GM18499 (cell line): ENCODE data around the gene CABP4.
"Not testable (repeated sequence)": the region's sequence is repeated elsewhere in the genome, so short reads cannot be mapped to it uniquely, and the experiment has no call there.

Experiments
- ATAC-seq: cut with Tn5 transposase; IDR thresholded peaks from one replicate; pipeline ENCODE4 v1.9.1; 2021; ENCODE audit warnings: moderate number of reproducible peaks; ENCODE audit not compliant: insufficient read depth, unreplicated experiment

The CABP4 gene

DNA sequence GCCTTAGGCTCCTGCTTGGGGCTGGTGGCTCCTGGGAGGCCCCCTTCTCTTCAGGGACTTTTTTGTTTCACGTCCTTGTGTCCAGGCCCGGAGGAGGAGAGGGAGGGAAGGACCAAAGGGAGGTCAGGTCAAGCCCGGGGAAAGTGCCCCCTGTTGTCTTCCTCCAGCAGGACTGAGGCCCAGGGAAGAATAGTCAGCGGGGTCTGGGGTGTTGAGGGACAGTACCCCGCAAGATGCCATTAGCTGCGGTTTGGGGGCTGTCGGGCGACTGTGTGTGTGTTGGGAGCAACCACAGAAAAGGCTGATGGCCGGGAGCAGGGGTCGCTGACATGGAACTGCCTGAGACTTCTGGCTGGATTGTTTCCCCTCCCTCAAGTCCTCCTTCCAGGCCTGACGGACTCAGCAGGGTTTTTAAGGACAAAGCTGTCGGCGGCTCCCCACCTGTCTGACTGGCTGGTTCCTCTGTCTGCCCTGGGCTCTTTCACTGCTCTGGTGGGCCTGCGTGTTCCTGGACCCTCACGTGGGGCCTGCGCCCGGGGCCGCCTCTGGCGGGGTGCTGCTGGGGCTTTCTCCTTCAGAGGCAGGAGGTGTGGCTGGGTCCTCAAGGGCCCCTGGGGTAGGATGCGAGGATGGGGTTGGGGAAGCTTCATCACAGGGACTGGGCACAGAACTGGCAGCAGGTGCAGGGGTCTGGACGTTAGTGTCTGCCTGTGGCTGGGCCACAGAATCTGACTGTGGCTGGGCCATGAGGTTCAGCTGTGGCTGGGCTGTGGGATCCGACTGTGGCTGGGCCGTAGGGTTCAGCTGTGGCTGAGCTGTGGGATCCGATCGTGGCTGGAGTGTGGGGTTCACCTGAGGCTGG is 4.1 kb upstream of the CABP4 start:
- ATAC-seq, result no peak

DNA sequence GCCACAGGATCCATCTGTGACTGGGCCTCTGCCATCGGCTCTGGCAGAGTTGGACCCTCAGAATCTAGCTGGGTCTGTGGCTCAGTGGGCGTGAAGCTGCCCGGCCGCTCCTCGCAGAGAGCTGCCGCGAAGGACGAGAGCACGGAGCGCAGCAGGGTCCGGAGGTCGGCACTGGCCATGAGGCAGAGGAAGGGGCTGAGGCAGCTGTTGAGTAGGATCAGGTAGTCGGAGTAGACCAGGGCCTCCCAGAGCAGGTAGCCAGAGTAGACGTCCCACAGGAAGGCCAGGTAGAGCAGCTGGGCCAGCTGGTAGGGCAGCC is 3.5 kb upstream of the CABP4 start:
- no peak for ATAC-seq

DNA sequence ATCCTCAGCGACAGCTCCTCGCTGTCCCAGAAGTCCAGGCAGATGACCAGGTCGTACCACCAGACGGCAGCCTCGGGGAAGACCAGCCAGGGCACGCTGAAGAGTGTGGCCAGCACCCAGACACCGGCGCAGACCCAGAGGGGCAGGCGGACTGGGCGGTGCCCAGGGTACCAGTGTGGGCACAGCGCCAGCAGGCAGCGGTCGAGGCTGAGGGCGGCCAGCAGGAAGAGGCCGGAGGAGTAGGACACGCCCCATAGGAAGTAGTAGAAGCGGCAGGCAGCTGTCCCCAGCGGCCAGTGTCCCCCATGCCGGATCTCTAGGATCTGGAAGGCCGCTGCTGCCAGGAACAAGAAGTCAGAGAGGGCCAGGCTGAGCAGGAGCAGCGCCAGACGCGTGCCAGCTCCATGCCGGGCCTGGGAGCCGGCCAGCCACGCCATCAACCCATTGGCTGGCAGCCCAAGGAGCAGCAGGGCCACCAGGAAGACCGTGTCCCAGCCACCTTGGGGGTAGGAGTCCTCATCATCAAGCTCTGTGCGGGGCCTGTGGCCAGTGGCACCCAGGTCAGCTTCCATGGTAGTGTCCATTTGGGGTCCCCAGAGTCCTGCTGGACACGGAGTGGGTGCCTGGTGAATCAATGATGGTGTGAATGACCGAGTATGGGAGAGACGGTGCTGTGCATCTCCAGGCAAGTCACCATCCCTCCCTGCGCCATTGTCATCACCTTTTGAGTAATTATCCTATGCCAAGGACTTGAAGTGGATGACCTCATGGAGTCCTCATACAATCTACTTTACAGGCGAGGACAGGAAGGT is 2.8 kb upstream of the CABP4 start, which contains the start of gene GPR152:
Gene GPR152, minus strand, starts transcription at position 589 of the 812 bp plus-strand sequence. Its CDS starts 5 bp downstream, at position 584.
- no peak for ATAC-seq

DNA sequence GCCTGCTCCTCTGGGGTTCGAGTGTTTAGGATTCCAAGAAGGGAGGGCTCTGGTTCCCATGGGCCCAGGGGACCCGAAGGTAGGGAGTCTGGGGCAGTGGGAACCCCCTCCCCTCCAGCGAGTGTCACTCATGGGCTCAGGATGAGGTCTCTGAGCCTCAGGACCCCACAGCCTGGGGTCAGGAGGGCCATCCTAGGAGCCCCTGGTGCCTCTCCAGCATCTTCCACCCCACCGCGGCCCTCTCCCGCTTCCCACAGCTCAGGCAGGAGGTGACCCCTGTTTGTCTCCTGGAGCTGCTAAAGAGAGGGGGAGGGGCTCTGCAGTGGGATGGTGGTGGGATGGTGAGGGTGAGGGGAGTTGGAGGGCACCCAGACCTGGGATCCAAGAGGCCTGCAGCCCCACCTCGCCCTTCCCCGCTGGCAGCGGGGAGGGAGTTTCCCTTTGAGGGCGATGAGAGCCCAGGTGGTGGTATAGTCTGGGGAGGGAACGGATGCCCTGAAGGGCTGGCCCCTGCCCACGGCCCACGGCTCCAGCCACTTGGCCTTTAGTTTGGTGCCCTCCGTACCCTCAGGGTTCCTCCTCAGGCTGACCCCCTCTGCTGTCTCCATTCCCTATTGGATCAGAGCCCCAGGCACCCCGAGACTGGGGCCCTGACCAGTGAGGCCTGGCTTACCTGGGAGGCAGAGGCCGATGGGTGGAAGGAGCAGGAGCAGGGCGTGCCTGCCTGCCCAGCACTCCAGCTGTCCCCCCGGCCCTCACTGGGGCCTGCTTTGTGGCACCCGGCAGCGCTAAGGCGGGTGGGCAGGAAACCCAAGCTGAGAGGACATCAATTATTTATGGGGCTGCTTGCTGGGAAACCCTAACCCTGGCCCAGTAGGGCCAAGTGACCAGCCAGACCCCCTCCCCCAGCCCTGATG is 1.1 kb upstream of the CABP4 start:
- no peak for ATAC-seq

DNA sequence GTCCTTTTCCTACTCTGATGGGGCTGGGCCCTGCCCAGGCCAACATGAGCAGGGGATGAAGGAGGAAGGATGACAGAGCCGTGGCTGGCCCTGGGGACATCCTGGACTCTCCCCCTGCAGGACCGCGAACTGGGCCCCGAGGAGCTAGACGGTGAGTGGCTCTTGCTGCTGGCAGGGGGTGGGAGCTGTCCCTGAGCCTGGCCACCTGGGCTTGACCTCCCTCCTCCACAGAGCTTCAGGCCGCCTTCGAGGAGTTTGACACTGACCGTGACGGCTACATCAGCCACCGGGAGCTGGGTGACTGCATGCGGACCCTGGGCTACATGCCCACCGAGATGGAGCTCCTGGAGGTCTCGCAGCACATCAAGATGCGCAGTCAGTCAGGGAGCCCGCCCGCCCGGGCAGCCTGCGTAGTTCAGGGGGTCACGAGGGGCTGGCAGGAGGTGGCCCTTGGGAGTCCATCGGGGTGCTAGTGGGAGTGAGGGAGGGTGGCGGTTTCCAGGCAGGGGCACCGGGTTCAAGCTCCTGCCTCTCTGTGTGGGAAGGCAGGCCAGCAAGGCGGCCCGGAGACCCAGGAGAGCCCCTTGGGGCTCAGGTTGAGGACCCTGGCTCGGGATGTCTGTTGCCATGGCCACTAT is 1.0 kb downstream of the CABP4 start:
- ATAC-seq, result no peak

DNA sequence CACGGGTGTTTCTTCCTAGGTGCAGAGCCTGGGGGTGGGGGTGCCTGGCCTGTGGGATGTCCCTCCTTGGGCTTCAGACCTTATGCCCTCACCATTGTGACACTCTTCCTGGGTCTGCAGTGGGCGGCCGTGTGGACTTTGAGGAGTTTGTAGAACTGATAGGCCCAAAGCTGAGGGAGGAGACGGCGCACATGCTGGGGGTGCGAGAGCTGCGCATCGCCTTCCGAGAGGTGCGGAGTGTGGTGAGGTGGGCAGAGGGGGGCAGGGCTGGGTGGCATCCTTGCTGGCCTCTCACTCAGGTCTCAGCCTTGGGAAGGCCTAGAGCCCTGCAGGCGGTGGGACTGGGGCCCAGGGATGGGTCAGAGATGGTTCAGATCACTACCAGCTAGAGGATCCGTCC is 2.3 kb downstream of the CABP4 start:
- no peak for ATAC-seq

DNA sequence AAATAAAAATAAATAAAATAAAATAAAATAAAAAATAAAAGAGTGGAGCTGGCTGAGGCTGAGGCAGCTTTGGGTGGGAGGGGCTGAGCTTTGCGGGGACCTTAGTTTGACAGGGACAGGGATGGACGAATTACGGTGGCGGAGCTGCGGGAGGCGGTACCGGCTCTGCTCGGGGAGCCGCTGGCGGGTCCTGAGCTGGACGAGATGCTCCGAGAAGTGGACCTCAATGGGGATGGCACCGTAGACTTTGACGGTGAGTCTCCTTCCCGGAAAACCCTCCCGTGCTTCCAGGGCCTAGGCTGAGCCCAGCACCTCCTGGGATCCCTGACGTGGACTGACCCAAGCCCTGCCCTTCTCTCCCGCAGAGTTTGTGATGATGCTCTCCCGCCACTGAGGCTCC is 3.1 kb downstream of the CABP4 start:
- ATAC-seq, result no peak

DNA sequence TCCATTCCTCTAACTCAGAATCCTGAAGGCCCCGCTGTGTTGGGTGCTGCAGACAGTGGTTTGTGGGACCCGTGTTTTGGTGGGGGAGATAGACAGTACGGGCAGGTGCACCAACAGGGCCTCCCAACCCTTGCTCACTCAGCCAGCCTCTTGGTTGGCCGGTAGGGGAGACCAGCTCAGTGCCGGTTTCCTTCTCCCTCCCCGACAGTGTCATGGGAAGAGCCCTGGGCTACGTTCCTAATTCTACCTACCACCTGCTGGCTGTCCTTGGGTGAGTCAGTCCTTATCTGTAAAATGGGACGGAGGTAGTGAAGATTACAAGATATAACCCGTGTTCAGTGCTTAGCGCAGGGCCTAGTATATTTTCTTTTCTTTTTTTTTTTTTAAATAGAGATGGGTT is 8.0 kb downstream of the CABP4 start:
- ATAC-seq, result no peak

DNA sequence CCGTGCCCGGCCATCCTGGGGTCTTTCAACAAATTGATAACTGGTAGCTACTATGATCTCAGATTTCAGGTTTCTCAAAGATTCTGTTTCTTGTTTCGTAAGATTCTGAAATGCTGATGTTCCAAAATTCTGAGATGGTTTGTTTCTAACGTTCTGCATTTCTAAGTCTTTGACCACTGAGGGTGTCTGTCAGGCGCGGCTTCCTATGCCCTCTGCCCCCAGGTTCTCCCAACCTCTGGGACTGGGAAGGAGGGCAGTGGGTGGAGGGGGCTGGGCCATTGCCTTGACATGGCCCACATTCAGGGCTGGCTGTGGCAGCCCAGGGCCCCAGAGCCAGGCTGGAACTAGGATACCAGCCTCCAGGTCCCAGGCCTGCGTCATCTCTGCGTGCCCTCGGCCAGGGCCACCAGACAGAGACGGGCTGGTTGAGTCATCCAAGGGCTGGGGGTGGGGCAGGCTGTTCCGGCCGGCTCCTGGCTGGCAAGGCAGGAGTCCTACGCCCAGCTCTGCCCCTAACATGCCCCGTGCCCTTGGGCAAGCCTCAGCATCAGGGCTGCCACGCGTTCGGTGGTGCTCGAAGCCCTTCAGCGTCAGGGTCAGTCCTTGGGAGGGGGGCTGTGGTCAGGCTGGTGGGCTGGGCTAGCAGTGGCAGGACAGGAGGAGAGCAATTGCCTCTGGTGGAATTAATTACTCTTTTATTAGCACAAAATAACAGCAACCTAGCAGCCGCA is 8.7 kb downstream of the CABP4 start:
- ATAC-seq, result no peak

DNA sequence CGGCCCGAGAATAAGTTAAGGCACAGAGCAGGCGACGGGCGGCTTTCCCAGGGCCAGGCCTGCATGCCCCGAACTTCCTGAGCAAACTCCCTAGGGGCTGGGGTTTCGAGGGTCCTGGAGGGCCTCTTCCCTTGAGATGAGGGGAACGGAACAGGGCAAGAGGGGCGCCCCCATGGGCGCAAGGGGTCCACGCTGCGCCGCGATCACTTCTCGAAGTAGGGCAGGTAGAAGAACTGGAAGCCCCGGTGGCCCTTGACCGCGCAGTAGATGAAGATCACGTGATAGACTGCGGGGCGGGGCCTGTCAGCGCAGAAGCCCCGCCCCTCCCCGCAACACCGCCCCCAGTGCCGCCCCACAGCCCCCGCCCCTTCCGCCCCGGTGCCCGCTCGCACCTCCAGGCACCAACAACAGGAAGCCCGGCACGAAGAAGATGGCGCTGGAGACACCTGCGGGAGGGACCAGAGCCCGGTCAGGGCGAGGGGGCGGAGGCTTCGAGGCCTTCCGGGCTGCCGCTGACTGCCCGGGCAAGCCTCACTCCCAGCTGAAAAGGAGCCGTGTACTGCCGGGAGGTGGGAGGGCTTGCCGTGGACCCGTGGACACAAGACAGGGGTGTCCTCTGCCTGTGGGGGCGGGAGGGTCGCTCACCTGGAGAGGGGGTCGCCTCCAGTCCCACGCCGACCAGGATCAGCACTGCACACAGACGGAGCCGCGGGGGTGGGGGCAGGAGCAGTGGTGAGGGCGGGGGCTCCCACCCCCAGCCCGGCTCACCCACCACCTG is 9.4 kb downstream of the CABP4 start:
- ATAC-seq, result no peak

DNA sequence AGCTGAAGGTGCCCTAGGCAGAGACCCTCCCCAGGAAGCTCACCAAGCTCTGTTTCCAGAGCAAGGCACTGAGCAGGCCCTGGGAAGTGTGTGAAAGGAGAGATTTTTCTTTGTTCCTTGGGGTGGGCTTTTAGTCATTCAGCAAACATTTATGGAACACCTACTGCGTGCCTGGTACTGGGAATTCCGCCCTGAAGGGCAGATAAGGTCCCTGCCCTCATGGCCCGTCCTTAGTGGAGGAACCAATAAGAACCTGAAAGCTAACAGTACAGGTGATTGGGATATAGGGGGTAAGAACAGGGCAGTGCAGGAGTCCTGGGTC is 10.0 kb downstream of the CABP4 start:
- ATAC-seq, result no peak

DNA sequence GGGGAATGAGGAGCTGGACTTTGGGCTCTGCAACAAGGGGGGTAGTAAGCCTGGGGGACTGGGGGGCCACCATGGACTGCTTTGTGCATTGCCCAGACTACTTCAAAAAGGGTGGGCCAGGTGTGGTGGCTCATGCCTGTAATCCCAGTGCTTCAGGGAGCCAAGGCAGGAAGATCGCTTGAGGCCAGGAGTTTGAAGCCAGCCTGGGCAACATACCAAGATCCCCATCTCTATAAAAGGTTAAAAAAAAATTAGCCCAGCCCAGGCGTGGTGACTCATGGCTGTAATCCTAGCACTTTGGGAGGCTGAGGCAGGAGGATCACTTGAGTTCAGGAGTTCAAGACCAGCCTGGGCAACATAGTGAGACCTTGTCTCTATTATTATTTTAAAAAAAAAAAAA is 10.4 kb downstream of the CABP4 start:
- not testable (repeated sequence) for ATAC-seq

DNA sequence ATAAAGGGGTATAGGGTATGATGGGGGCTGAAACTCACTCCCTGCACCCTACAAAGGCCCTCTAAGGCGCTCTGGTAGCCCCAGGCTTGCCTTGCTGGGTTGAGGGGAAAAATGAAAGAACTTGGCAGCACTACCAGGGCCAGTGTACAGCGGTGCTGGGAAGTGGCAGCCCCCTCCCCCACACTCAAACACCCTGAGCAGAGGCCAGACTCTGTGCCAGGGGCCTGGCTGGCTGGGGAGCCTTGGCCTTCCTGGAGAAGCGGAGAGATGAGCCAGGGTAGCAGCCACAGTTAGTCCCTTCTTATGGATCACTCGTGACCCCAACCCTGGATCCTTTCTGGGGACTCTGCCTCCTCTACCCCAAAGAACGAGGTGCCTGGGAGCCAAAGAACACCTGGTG is 11.2 kb downstream of the CABP4 start:
- ATAC-seq, result no peak

DNA sequence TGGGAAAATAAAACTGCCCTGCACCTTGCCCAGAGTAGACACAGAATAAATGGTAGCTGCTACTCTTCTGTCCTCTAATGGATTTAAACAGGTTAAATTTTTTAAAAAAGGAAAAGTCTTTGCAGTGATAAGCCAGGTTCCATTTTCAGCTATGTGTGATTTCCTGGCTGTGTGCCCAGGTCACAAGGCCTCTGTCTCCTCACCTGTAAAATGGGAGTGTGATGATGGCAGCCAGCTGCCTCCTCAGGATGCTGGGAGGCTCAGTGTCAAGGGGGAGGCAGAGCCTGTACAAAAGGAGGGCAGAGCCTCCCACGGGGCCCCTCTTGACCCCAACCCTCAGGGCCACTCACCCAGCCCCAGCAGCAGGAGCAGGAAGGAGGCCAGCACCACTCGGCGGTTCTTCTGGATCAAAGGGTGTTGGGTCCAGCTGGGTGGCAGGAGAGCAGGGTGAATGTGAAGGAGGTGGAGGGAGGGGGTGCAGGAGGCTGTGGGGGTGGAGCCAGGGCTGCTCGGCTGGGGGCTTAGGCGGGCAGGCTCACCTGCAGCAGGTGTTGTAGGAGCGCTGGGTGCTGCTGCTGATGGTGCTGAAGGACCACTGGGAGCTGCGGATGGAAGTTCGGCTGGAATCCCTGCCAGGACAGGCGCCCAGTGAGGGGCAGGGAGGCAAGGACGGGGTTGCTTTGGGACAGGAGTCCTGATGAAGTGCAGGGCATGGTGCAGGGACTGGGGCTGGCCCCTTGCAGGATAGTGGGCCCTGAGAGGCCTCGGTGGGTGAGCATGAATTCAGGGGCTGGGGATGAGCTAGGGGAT is 12.0 kb downstream of the CABP4 start:
- no peak for ATAC-seq

DNA sequence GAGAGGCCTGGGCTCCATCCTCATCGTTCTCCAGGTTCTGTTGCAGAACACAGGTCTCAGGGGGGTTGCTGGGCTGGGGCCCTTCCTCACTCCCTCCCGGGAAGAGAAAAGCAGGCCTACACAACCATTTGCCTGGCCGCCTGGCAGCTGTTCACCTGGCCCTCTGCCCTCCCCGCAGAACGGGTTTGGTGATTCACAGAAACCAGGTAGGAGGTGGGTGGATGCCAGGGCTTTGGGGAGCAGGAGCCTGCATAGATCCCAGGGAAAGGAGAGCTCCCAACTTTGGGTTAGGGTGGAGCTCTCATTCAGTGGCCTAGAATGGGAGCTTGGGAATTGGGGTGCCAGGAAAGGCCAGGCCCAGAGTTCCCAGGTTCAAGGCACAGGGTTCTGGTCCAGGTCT is 12.9 kb downstream of the CABP4 start:
- no peak for ATAC-seq

DNA sequence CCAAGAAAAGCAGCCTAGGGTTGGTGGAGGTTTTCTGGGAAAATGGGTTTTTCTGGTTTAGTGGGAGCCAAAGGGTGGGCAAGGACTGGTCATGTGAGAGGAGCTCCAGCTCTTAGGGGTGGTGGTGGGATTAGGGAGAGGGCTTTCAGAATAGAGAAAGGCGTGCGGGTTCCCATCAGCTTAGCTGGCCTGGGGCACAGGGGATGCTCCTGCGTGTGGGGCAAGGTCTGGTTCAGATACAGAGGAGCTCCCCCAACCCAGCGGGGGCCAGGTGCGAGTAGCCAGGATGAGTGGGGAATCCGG is 13.3 kb downstream of the CABP4 start:
- no peak for ATAC-seq

DNA sequence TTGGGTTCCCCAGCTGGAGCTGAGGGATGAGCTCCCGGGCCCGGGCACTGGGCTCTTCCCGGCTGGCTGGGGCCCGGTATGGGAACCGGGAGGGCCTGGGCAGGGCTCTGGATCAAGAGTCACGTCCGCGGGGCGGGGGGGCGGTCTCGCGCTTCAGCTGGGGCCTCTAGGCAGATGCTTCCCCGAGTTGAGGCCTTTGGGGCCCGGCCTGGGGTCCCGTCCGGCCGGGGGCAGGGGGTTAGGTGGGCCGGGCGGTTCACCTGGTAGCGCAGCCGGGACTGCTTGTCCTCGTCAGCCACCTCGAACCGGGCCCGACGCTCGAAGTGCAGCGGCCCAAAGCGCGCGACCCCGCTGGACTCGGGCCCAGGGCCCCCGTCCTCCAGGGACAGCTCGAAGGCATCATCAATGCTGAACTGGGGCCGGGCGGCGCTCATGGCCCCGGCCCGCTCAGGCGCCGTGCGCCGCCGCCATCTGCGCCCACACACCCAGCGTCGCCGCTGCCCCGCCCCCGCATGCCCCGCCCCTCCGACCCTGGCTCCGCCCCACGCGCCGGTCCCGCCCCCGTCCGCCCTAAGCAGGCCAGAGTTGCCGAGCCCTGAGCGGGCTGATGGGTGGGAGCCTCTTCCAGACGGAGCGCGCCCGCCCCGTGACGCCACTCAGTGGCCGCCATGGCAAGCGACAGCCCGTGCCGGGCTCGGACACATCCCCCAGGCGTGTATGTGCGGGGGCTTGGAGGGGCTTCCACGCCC is 13.8 kb downstream of the CABP4 start, which contains the start of gene TMEM134:
Gene TMEM134, minus strand, starts transcription at position 493 of the 749 bp plus-strand sequence. Its CDS starts 59 bp downstream, at position 434.
- no peak for ATAC-seq

DNA sequence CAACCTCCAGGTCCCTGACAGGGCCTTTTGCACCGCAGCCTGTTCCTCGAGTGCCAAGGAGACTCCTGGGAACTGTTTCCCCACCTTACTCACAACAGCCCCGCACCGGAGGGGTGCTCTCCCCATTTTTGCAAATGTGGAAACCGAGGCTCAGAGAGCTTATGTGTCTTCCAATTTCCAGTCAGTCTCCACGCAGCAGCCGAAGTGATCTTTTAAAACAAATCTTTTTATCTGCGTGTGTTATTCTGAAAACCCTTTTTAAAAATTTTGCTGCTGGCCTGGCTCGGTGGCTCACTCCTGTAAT is 14.3 kb downstream of the CABP4 start:
- ATAC-seq, result no peak
